WTC11 (cell line): ENCODE data around the gene C20orf141. TPM values are rescaled to one million over a fixed set of nuclear protein-coding genes. Genes with fewer than 3 reads are reported as not detected.

ENCODE experiments used
- total RNA-seq: library from RNA; stranded (reverse); gene quantifications from 3 replicates; pipeline ENCODE4 v1.2.3, GENCODE V29; 2021

The C20orf141 gene
- total RNA-seq, 1 experiment from 2014 or later, result not detected

Other genes starting within 250 kb of the C20orf141 start
- gene NOP56, start 162.4 kb upstream of the C20orf141 start, total RNA-seq, result 484 to 634 TPM (median 500 TPM) in 3 replicates
- gene IDH3B, start 150.8 kb upstream of the C20orf141 start, total RNA-seq, result 101 to 136 TPM (median 107 TPM) in 3 replicates
- gene EBF4, start 122.2 kb upstream of the C20orf141 start, total RNA-seq, result 2.7 to 5.0 TPM (median 3.2 TPM) in 3 replicates
- gene CPXM1, start 14.4 kb upstream of the C20orf141 start, total RNA-seq, result 51.2 to 57.1 TPM (median 54.6 TPM) in 3 replicates
- gene TMEM239, start 1.4 kb downstream of the C20orf141 start, total RNA-seq, result not detected in 3 replicates
- 19.7 to 37.0 TPM (median 33.5 TPM) in 3 replicates for gene PCED1A, start 25.7 kb downstream of the C20orf141 start, total RNA-seq
- 26.2 to 29.1 TPM (median 27.8 TPM) in 3 replicates for gene VPS16, start 25.8 kb downstream of the C20orf141 start, total RNA-seq
- gene PTPRA, start 58.5 kb downstream of the C20orf141 start, total RNA-seq, result 43.8 to 48.8 TPM (median 47.2 TPM) in 3 replicates
- gene GNRH2, start 228.6 kb downstream of the C20orf141 start, total RNA-seq, result 0.44 to 1.1 TPM (median 0.50 TPM) in 3 replicates
- 105 to 111 TPM (median 110 TPM) in 3 replicates for gene MRPS26, start 231.1 kb downstream of the C20orf141 start, total RNA-seq